ENCODE data around the gene BLMH. TPM values are rescaled to one million over a fixed set of nuclear protein-coding genes. Genes with fewer than 3 reads are reported as not detected.

Gene BLMH
- total and polyA plus RNA-seq, 4 donors: 4.2 to 17.5 (median 12.9) TPM

DNA sequence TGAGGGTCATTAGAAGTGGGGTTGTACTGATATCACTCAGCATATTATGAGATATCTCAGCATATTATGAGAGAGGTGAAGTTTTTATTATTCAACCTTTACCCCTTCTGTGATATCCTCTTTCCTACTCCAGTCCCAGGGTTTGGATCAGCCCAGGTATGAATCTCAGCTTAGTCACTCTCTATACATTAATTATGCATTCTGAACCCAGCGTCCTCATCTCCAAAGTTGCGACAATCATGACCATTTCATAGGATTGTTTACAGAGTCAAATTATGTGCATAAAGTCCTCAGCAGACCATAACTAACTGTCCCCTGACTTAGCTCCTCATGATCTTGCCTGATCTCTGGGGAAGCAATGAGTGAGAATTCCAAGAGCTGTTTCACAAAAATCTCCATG is 20.5 kb upstream of the BLMH start:
- no peaks in the 10 kb centered on the region for H3K36me3 ChIP-seq (ENCODE audit: control insufficient read depth in 4 of 4, insufficient read depth in 3 of 4, low read depth in 1 of 4, low read length in 3 of 4)

DNA sequence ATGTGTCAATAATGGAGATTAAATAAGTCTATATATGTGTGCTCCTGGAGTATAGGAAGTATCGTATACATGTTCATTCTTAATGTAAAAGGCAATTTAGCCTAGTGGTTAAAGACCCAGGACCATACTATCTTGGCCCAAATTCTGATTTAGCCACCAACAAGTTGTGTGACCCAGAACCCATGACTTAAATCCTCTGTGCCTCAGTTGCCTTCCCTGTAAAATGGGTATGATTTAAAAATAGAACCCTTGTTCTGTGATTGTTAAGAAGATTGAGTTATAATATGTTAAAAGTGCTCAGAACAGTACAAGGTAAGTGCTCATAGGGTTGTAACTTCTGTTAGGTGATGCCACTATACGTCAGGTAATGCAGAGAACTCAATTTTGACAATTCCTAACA is 18.8 kb upstream of the BLMH start:
- DNase-seq (ENCODE audit: low spot score): no peak
- Histone ChIP-seq H3K9me3 (ENCODE audit: control insufficient read depth in 4 of 4, low read length in 3 of 4) (no peaks in the 10 kb centered on the region), H3K4me3 (ENCODE audit: low read depth in 1 of 3, low read length in 3 of 3) (no peak overlapping the region), H3K9ac (ENCODE audit: low read depth in 1 of 2, low read length in 2 of 2) (no peak overlapping the region), H3K27ac (ENCODE audit: low read depth in 1 of 2, low read length in 2 of 2) (no peak overlapping the region), H3K27me3 (ENCODE audit: control insufficient read depth in 4 of 4, insufficient read depth in 4 of 4, low read length in 3 of 4) (peaks cover 0 to 2% (median 0%) of the 10 kb centered on the region in 4 donors), H3K36me3 (ENCODE audit: control insufficient read depth in 4 of 4, insufficient read depth in 3 of 4, low read depth in 1 of 4, low read length in 3 of 4) (no peaks in the 10 kb centered on the region), H3K4me1 (ENCODE audit: control insufficient read depth in 4 of 4, insufficient read depth in 4 of 4, low read length in 3 of 4) (no peaks in the 10 kb centered on the region)
- no peak for TF ChIP-seq JUND (IDR thresholded peaks at IDR 0.05)
- no peak for TF ChIP-seq RAD21 (IDR thresholded peaks at IDR 0.05)
- no peak for TF ChIP-seq EGR1 (IDR thresholded peaks at IDR 0.05; ENCODE audit: low read depth in 2 of 2)
- TF ChIP-seq, protein P1, sequence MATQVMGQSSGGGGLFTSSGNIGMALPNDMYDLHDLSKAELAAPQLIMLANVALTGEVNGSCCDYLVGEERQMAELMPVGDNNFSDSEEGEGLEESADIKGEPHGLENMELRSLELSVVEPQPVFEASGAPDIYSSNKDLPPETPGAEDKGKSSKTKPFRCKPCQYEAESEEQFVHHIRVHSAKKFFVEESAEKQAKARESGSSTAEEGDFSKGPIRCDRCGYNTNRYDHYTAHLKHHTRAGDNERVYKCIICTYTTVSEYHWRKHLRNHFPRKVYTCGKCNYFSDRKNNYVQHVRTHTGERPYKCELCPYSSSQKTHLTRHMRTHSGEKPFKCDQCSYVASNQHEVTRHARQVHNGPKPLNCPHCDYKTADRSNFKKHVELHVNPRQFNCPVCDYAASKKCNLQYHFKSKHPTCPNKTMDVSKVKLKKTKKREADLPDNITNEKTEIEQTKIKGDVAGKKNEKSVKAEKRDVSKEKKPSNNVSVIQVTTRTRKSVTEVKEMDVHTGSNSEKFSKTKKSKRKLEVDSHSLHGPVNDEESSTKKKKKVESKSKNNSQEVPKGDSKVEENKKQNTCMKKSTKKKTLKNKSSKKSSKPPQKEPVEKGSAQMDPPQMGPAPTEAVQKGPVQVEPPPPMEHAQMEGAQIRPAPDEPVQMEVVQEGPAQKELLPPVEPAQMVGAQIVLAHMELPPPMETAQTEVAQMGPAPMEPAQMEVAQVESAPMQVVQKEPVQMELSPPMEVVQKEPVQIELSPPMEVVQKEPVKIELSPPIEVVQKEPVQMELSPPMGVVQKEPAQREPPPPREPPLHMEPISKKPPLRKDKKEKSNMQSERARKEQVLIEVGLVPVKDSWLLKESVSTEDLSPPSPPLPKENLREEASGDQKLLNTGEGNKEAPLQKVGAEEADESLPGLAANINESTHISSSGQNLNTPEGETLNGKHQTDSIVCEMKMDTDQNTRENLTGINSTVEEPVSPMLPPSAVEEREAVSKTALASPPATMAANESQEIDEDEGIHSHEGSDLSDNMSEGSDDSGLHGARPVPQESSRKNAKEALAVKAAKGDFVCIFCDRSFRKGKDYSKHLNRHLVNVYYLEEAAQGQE (IDR thresholded peaks at IDR 0.05): no peak
- TF ChIP-seq, protein P2, sequence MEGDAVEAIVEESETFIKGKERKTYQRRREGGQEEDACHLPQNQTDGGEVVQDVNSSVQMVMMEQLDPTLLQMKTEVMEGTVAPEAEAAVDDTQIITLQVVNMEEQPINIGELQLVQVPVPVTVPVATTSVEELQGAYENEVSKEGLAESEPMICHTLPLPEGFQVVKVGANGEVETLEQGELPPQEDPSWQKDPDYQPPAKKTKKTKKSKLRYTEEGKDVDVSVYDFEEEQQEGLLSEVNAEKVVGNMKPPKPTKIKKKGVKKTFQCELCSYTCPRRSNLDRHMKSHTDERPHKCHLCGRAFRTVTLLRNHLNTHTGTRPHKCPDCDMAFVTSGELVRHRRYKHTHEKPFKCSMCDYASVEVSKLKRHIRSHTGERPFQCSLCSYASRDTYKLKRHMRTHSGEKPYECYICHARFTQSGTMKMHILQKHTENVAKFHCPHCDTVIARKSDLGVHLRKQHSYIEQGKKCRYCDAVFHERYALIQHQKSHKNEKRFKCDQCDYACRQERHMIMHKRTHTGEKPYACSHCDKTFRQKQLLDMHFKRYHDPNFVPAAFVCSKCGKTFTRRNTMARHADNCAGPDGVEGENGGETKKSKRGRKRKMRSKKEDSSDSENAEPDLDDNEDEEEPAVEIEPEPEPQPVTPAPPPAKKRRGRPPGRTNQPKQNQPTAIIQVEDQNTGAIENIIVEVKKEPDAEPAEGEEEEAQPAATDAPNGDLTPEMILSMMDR (IDR thresholded peaks at IDR 0.05; ENCODE audit: low read depth, low read length, missing input control): no peak
- TF ChIP-seq, protein P3, sequence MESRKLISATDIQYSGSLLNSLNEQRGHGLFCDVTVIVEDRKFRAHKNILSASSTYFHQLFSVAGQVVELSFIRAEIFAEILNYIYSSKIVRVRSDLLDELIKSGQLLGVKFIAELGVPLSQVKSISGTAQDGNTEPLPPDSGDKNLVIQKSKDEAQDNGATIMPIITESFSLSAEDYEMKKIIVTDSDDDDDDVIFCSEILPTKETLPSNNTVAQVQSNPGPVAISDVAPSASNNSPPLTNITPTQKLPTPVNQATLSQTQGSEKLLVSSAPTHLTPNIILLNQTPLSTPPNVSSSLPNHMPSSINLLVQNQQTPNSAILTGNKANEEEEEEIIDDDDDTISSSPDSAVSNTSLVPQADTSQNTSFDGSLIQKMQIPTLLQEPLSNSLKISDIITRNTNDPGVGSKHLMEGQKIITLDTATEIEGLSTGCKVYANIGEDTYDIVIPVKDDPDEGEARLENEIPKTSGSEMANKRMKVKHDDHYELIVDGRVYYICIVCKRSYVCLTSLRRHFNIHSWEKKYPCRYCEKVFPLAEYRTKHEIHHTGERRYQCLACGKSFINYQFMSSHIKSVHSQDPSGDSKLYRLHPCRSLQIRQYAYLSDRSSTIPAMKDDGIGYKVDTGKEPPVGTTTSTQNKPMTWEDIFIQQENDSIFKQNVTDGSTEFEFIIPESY (IDR thresholded peaks at IDR 0.05): no peak
- TF ChIP-seq YY1 (IDR thresholded peaks at IDR 0.05): no peak
- TF ChIP-seq GABPA (IDR thresholded peaks at IDR 0.05 in 1 of 2, conservative IDR thresholded peaks at IDR 0.05 in 1 of 2): no peak
- TF ChIP-seq, protein P4, sequence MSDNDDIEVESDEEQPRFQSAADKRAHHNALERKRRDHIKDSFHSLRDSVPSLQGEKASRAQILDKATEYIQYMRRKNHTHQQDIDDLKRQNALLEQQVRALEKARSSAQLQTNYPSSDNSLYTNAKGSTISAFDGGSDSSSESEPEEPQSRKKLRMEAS (IDR thresholded peaks at IDR 0.05): no peak
- no peak for TF ChIP-seq TAF1 (conservative IDR thresholded peaks at IDR 0.05)
- TF ChIP-seq NR2F2 (IDR thresholded peaks at IDR 0.05): no peak
- no peak for TF ChIP-seq FOXA1 (IDR thresholded peaks at IDR 0.05)
- TF ChIP-seq HNF4G (IDR thresholded peaks at IDR 0.05): no peak
- WGBS: 97% methylated on average over 2 of the region's 2 CpGs

More for the DNA sequence above, 20.5 kb upstream of the BLMH start:
- peaks cover 0 to 5% (median 0%) of the 10 kb centered on the region in 4 donors for H3K27me3 ChIP-seq (ENCODE audit: control insufficient read depth in 4 of 4, insufficient read depth in 4 of 4, low read length in 3 of 4)
- H3K4me1 ChIP-seq (ENCODE audit: control insufficient read depth in 4 of 4, insufficient read depth in 4 of 4, low read length in 3 of 4): no peaks in the 10 kb centered on the region
- H3K9me3 ChIP-seq (ENCODE audit: control insufficient read depth in 4 of 4, low read length in 3 of 4): no peaks in the 10 kb centered on the region
- no peak overlapping the region for H3K27ac ChIP-seq (ENCODE audit: low read depth in 1 of 2, low read length in 2 of 2)
- DNase-seq (ENCODE audit: low spot score): no peak
- H3K9ac ChIP-seq (ENCODE audit: low read depth in 1 of 2, low read length in 2 of 2): no peak overlapping the region
- no peak overlapping the region for H3K4me3 ChIP-seq (ENCODE audit: low read depth in 1 of 3, low read length in 3 of 3)
- TF ChIP-seq NR2F2 (IDR thresholded peaks at IDR 0.05): no peak
- no peak for TF ChIP-seq JUND (IDR thresholded peaks at IDR 0.05)
- TF ChIP-seq, protein P1 (IDR thresholded peaks at IDR 0.05): no peak
- TF ChIP-seq, protein P5, sequence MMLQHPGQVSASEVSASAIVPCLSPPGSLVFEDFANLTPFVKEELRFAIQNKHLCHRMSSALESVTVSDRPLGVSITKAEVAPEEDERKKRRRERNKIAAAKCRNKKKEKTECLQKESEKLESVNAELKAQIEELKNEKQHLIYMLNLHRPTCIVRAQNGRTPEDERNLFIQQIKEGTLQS (IDR thresholded peaks at IDR 0.05): no peak
- WGBS: 73% methylated on average over 2 of the region's 2 CpGs
